NCI-H526 treated with DMSO at 0.1 percent for 48 hours (cell line): Measurements from ENCODE around the gene GNA12.

ENCODE experiments used
- DNase-seq: peaks from one replicate; lab custom pipeline; 2025; lab: John Stamatoyannopoulos, UW

Gene GNA12

GRCh38 chr7:2802101-2802500 lies 42.0 kb downstream of the GNA12 start:
- DNase-seq: no peak

- no peak for DNase-seq
Observed at GRCh38 chr7:2800931-2801688, 43.0 kb downstream of the GNA12 start.

GRCh38 chr7:2800220-2800930 lies 43.7 kb downstream of the GNA12 start:
- DNase-seq: no peak

- DNase-seq: no peak
Observed at GRCh38 chr7:2799253-2799652, 44.9 kb downstream of the GNA12 start.

GRCh38 chr7:2798669-2799068 lies 45.4 kb downstream of the GNA12 start:
- no peak for DNase-seq

GRCh38 chr7:2796358-2797352 lies 47.5 kb downstream of the GNA12 start:
- no peak for DNase-seq

- no peak for DNase-seq
Observed at GRCh38 chr7:2795906-2796305, 48.2 kb downstream of the GNA12 start.

GRCh38 chr7:2794836-2795636 lies 49.1 kb downstream of the GNA12 start:
- no peak for DNase-seq

- no peak for DNase-seq
Observed at GRCh38 chr7:2792856-2793487, 51.1 kb downstream of the GNA12 start.

- no peak for DNase-seq
Observed at GRCh38 chr7:2792235-2792634, 51.9 kb downstream of the GNA12 start.

- no peak for DNase-seq
Observed at GRCh38 chr7:2791390-2791789, 52.7 kb downstream of the GNA12 start.

- no peak for DNase-seq
Observed at GRCh38 chr7:2787251-2787951, 56.7 kb downstream of the GNA12 start.

GRCh38 chr7:2786607-2787116 lies 57.4 kb downstream of the GNA12 start:
- DNase-seq: no peak

GRCh38 chr7:2785071-2785500 lies 59.0 kb downstream of the GNA12 start:
- DNase-seq: no peak

GRCh38 chr7:2782565-2782964 lies 61.5 kb downstream of the GNA12 start:
- no peak for DNase-seq

GRCh38 chr7:2782121-2782520 lies 62.0 kb downstream of the GNA12 start:
- DNase-seq: no peak

GRCh38 chr7:2781636-2782035 lies 62.5 kb downstream of the GNA12 start:
- DNase-seq: no peak

- no peak for DNase-seq
Observed at GRCh38 chr7:2779051-2779450, 65.1 kb downstream of the GNA12 start.

- no peak for DNase-seq
Observed at GRCh38 chr7:2777898-2778535, 66.1 kb downstream of the GNA12 start.

GRCh38 chr7:2776401-2776800 lies 67.7 kb downstream of the GNA12 start:
- DNase-seq: no peak
